GM20000 (cell line): ENCODE results near the gene TIRAP.
"Not testable (repeated sequence)": the region's sequence is repeated elsewhere in the genome, so short reads cannot be mapped to it uniquely, and the experiment has no call there.

Experiments used
- DNase-seq: peaks from one replicate; pipeline ENCODE4 v3.0.0; 2012; ENCODE audit warnings: low spot score
- CTCF ChIP-seq: IDR thresholded peaks from 2 replicates; pipeline ENCODE4 v1.5.1; 2012; ENCODE audit warnings: mild to moderate bottlenecking, control low read depth; ENCODE audit errors: extremely low read depth, missing control alignments

Gene TIRAP

GRCh38 chr11:126305699-126306098 is 22.8 kb downstream of the TIRAP start:
- TF ChIP-seq CTCF = no peak
- peak; percentile 71 for DNase-seq

GRCh38 chr11:126307706-126308105 is 24.8 kb downstream of the TIRAP start:
- no peak for TF ChIP-seq CTCF
- DNase-seq = no peak

- TF ChIP-seq CTCF = no peak
- no peak for DNase-seq
Observed at GRCh38 chr11:126308271-126308671, 25.4 kb downstream of the TIRAP start.

- not testable (repeated sequence) for DNase-seq
Observed at GRCh38 chr11:126308771-126309170, 25.9 kb downstream of the TIRAP start.

- peak; percentile 61 for DNase-seq
- TF ChIP-seq CTCF = peak; percentile 81
Observed at GRCh38 chr11:126310200-126310991, 27.5 kb downstream of the TIRAP start.

- no peak for TF ChIP-seq CTCF
- DNase-seq = no peak
Observed at GRCh38 chr11:126310992-126311310, 28.1 kb downstream of the TIRAP start.

- DNase-seq = no peak
- no peak for TF ChIP-seq CTCF
Observed at GRCh38 chr11:126311401-126312291, 28.8 kb downstream of the TIRAP start.
